Activated T-cell treated with anti-CD3 and anti-CD28 coated beads for 24 hours (primary cell): Measurements from ENCODE around the gene DACH1.

Experiments
- DNase-seq: peaks from one replicate; pipeline ENCODE4 v3.0.0-alpha.2; 2020; ENCODE audit warnings: low read depth

Gene DACH1

DNA sequence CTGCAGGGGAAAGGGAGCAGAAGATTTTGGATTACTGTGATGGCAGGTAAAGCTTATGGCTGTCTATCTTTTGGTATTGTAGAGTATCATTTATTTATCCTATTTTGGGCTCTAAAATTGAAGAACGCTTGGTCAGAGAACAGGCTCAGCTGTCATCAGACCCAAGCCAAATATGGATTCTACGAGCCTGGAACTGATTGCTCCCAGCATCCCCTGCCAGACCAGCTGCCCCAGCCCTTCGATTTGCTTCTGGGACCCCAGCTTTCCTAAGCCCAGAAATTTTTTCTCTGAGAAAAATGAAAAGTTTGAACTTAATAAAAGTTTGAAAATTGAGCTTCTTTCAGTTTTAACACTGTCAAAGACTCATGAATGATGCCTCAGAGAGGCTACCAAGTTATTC, 472.8 kb downstream of the DACH1 start:
- no peak for DNase-seq
